H1 (cell line): ENCODE results near the gene RAB26. TPM values are rescaled to one million over a fixed set of nuclear protein-coding genes. Genes with fewer than 3 reads are reported as not detected.

Experiments used
- CTCF ChIA-PET: fragments of 300-600 bp; sonication (Branson Sonifier 250); formaldehyde crosslinking; loops from one replicate; lab custom pipeline; 2021; ENCODE audit not compliant: partially characterized antibody; lab: Charles Lee
- POLR2A ChIA-PET: fragments of 300-600 bp; sonication (Branson Sonifier 250); formaldehyde crosslinking; loops from one replicate; lab custom pipeline; 2021; ENCODE audit warnings: inconsistent platforms; ENCODE audit not compliant: partially characterized antibody; lab: Charles Lee
- DNase-seq, 2 experiments: peaks; one replicate each; pipeline versions ENCODE4 v3.0.0 to v3.0.0-alpha.2; 2010 to 2022; ENCODE audit warnings: low spot score in 2 of 2, low read depth in 1 of 2, mixed read lengths in 1 of 2
- FAIRE-seq: peaks from 2 replicates; lab custom pipeline; 2011; peaks lifted over from hg19 to GRCh38; lab: Jason Lieb, UNC
- H2AFZ ChIP-seq: 2 replicates; pipeline ENCODE4 v1.8.1; 2012; ENCODE audit warnings: low read length, inconsistent platforms
- H2AK5ac ChIP-seq: 2 replicates; pipeline ENCODE4 v1.6.1; 2013; ENCODE audit warnings: low read depth, low read length
- H2BK120ac ChIP-seq: replicated peaks from 2 replicates; pipeline ENCODE3; 2013; ENCODE audit warnings: low read depth, low read length, inconsistent platforms
- H2BK12ac ChIP-seq: 2 replicates; pipeline ENCODE4 v1.6.1; 2013; ENCODE audit warnings: low read depth, low read length
- H2BK15ac ChIP-seq: 2 replicates; pipeline ENCODE4 v1.6.1; 2013; ENCODE audit warnings: low read length
- H2BK20ac ChIP-seq: 2 replicates; pipeline ENCODE4 v1.6.1; 2013; ENCODE audit warnings: low read length
- H2BK5ac ChIP-seq: 2 replicates; pipeline ENCODE4 v1.6.1; 2013; ENCODE audit warnings: low read depth, low read length
- H3K14ac ChIP-seq: 2 replicates; pipeline ENCODE4 v1.6.1; 2013; ENCODE audit warnings: inconsistent platforms; ENCODE audit not compliant: insufficient read length
- H3K18ac ChIP-seq: 2 replicates; pipeline ENCODE4 v1.6.1; 2013; ENCODE audit warnings: low read length; ENCODE audit errors: extremely low read depth
- H3K23ac ChIP-seq: 2 replicates; pipeline ENCODE4 v1.6.1; 2013; ENCODE audit warnings: inconsistent platforms; ENCODE audit not compliant: insufficient read length
- H3K23me2 ChIP-seq: 2 replicates; pipeline ENCODE4 v1.6.1; 2013; ENCODE audit warnings: low read depth, low read length
- H3K27ac ChIP-seq: 2 replicates; pipeline ENCODE4 v1.6.1; 2011; ENCODE audit warnings: low read depth, low read length, inconsistent platforms
- H3K27me3 ChIP-seq, 4 experiments: replicated peaks in 1 of 4; 1 replicate in 1 of 4; 2 replicates in 3 of 4; pipeline versions ENCODE4 v1.6.1 to v1.8.1; 2011 to 2013; ENCODE audit warnings: low read length in 3 of 4, mild to moderate bottlenecking in 3 of 4, inconsistent platforms in 2 of 4, mixed read lengths in 2 of 4, moderate library complexity in 1 of 4; ENCODE audit not compliant: control insufficient read depth in 3 of 4, insufficient read depth in 3 of 4; ENCODE audit errors: extremely low read depth in 1 of 4
- H3K36me3 ChIP-seq, 4 experiments: 2 replicates each; pipeline versions ENCODE4 v1.6.1 to v1.8.1; 2011 to 2013; ENCODE audit warnings: mild to moderate bottlenecking in 4 of 4, low read length in 3 of 4, moderate library complexity in 2 of 4, control low read depth in 1 of 4, inconsistent platforms in 1 of 4; ENCODE audit not compliant: insufficient read depth in 4 of 4, control insufficient read depth in 2 of 4
- H3K4ac ChIP-seq: replicated peaks from 2 replicates; pipeline ENCODE3; 2013; ENCODE audit warnings: low read length, low read depth, mixed read lengths, inconsistent platforms; ENCODE audit not compliant: insufficient read length
- H3K4me1 ChIP-seq, 4 experiments: replicated peaks in 1 of 4; 1 replicate in 1 of 4; 2 replicates in 3 of 4; pipeline versions ENCODE4 v1.6.1 to v1.8.1; 2011 to 2013; ENCODE audit warnings: low read length in 3 of 4, inconsistent platforms in 2 of 4, mixed read lengths in 1 of 4; ENCODE audit not compliant: insufficient read depth in 4 of 4, control insufficient read depth in 3 of 4
- H3K4me2 ChIP-seq, 2 experiments: 2 replicates each; pipeline versions ENCODE4 v1.6.1 to v1.8.1; 2011 to 2013; ENCODE audit warnings: low read depth in 2 of 2, low read length in 2 of 2, control low read depth in 1 of 2, inconsistent platforms in 1 of 2, mild to moderate bottlenecking in 1 of 2; ENCODE audit not compliant: insufficient read depth in 1 of 2
- H3K4me3 ChIP-seq, 4 experiments: fragments of 200-600, 300-600 bp in 1 of 4; sonication (generic), shearing (Covaris generic), sonication (Bioruptor Twin) in 1 of 4; 2 replicates each; pipeline versions ENCODE4 v1.5.1 to v1.8.1; 2011 to 2016; ENCODE audit warnings: low read length in 4 of 4, low read depth in 3 of 4, control low read depth in 2 of 4, inconsistent platforms in 2 of 4, mild to moderate bottlenecking in 2 of 4, mixed read lengths in 1 of 4, moderate library complexity in 1 of 4; ENCODE audit not compliant: insufficient read depth in 2 of 4; ENCODE audit errors: extremely low read depth in 1 of 4
- H3K56ac ChIP-seq: replicated peaks from 2 replicates; pipeline ENCODE3; 2013; ENCODE audit warnings: low read depth, mild to moderate bottlenecking, mixed read lengths, low read length, inconsistent platforms; ENCODE audit not compliant: insufficient read length
- H3K79me1 ChIP-seq: 2 replicates; pipeline ENCODE4 v1.6.1; 2013; ENCODE audit warnings: low read depth, low read length, control low read depth
- H3K79me2 ChIP-seq, 2 experiments: 2 replicates each; pipeline versions ENCODE4 v1.6.1 to v1.8.1; 2012 to 2013; ENCODE audit warnings: low read length in 2 of 2, mild to moderate bottlenecking in 2 of 2, inconsistent platforms in 1 of 2; ENCODE audit not compliant: insufficient read depth in 2 of 2, control insufficient read depth in 1 of 2
- H3K9ac ChIP-seq, 4 experiments: replicated peaks in 1 of 4; 1 replicate in 1 of 4; 2 replicates in 3 of 4; pipeline versions ENCODE4 v1.6.1 to v1.8.1; 2011 to 2013; ENCODE audit warnings: low read depth in 3 of 4, low read length in 3 of 4, control low read depth in 2 of 4, mild to moderate bottlenecking in 2 of 4, moderate library complexity in 2 of 4, inconsistent platforms in 1 of 4; ENCODE audit errors: extremely low read depth in 1 of 4
- H3K9me3 ChIP-seq, 2 experiments: 2 replicates each; pipeline versions ENCODE4 v1.6.1 to v1.8.1; 2012 to 2013; ENCODE audit warnings: mild to moderate bottlenecking in 2 of 2, moderate library complexity in 2 of 2, control low read depth in 1 of 2, inconsistent platforms in 1 of 2, low read depth in 1 of 2, low read length in 1 of 2, mixed read lengths in 1 of 2; ENCODE audit not compliant: insufficient read depth in 2 of 2
- H4K20me1 ChIP-seq, 2 experiments: replicated peaks in 1 of 2; 2 replicates each; pipeline versions ENCODE3 to v1.8.1; 2011 to 2013; ENCODE audit warnings: inconsistent platforms in 2 of 2, low read length in 2 of 2, mild to moderate bottlenecking in 1 of 2; ENCODE audit not compliant: insufficient read depth in 2 of 2, control insufficient read depth in 1 of 2
- H4K5ac ChIP-seq: 2 replicates; pipeline ENCODE4 v1.6.1; 2013; ENCODE audit warnings: low read length, low read depth, mixed read lengths, inconsistent platforms; ENCODE audit not compliant: insufficient read length
- H4K8ac ChIP-seq: 2 replicates; pipeline ENCODE4 v1.8.0; 2013; ENCODE audit warnings: mild to moderate bottlenecking, moderate library complexity, low read length, inconsistent platforms; ENCODE audit not compliant: insufficient read depth; ENCODE audit errors: extremely low read depth
- H4K91ac ChIP-seq: replicated peaks from 2 replicates; pipeline ENCODE3; 2013; ENCODE audit warnings: low read length, mixed read lengths, inconsistent platforms; ENCODE audit not compliant: insufficient read length
- BACH1 ChIP-seq: IDR thresholded peaks from 2 replicates; pipeline ENCODE4 v1.6.1; 2012; ENCODE audit warnings: low read length, improper control_type of control experiment
- CBX5 ChIP-seq: fragments of 300-800, 300-1000 bp; sonication (generic); IDR thresholded peaks from 2 replicates; pipeline ENCODE4 v1.7.1; 2016; ENCODE audit warnings: antibody characterized with exemption, low read length, low read depth
- CHD1 ChIP-seq: IDR thresholded peaks from 2 replicates; pipeline ENCODE4 v1.6.1; 2012; ENCODE audit warnings: low read depth, low read length, improper control_type of control experiment
- CHD2 ChIP-seq: IDR thresholded peaks from 2 replicates; pipeline ENCODE4 v1.6.1; 2012; ENCODE audit warnings: low read length, improper control_type of control experiment
- KDM1A ChIP-seq: fragments of 200-600, 300-600 bp; sonication (generic); IDR thresholded peaks from 2 replicates; pipeline ENCODE4 v1.7.1; 2016; ENCODE audit warnings: mild to moderate bottlenecking, low read length, borderline replicate concordance
- MAFK ChIP-seq: IDR thresholded peaks from 2 replicates; pipeline ENCODE4 v1.6.1; 2012; ENCODE audit warnings: low read depth, mild to moderate bottlenecking, improper control_type of control experiment, low read length
- WGBS, 2 experiments: shearing (Covaris generic) in 1 of 2; methylation state at CpG; one replicate each; pipeline versions ENCODE4 v1.1.6 to v1.1.7; 2013 to 2015; ENCODE audit warnings: low lambda C conversion rate in 2 of 2, mixed read lengths in 2 of 2, inconsistent platforms in 1 of 2, low coverage in 1 of 2, missing lambda C conversion rate in 1 of 2; ENCODE audit not compliant: insufficient replicate concordance in 2 of 2, insufficient coverage in 1 of 2, insufficient read length in 1 of 2; ENCODE audit errors: extremely low coverage in 1 of 2, missing lambda C conversion rate in 1 of 2; 5-methylcytosine and 5-hydroxymethylcytosine counted together
- polyA plus RNA-seq, 7 experiments: library from polyadenylated mRNA; depleted of rRNA in 3 of 7; stranded (reverse) in 5 of 7; unstranded in 2 of 7; fragments of >200 nt in 5 of 7; fragments of 200-250 nt in 2 of 7; gene quantifications; 1 replicate in 5 of 7; 2 replicates in 1 of 7; 4 replicates in 1 of 7; pipeline versions ENCODE4 v1.2.1 to v1.2.3, GENCODE V29; 2011 to 2013; ENCODE audit warnings: missing spikeins in 2 of 7, mixed read lengths in 2 of 7
- total RNA-seq: library from RNA; stranded (reverse); fragmentation: NEBNext Ultra II Directional; extraction: Animal tissue kit (Norgen Biotek cat#: 25700); gene quantifications from 2 replicates; pipeline ENCODE4 v1.2.1, GENCODE V29; 2021

RAB26 gene
- total and polyA plus RNA-seq, 2 of the 8 experiments (the other 6 are each of a cell fraction or from before 2014, with no cell fraction given): 4.3 to 5.4 TPM

DNA sequence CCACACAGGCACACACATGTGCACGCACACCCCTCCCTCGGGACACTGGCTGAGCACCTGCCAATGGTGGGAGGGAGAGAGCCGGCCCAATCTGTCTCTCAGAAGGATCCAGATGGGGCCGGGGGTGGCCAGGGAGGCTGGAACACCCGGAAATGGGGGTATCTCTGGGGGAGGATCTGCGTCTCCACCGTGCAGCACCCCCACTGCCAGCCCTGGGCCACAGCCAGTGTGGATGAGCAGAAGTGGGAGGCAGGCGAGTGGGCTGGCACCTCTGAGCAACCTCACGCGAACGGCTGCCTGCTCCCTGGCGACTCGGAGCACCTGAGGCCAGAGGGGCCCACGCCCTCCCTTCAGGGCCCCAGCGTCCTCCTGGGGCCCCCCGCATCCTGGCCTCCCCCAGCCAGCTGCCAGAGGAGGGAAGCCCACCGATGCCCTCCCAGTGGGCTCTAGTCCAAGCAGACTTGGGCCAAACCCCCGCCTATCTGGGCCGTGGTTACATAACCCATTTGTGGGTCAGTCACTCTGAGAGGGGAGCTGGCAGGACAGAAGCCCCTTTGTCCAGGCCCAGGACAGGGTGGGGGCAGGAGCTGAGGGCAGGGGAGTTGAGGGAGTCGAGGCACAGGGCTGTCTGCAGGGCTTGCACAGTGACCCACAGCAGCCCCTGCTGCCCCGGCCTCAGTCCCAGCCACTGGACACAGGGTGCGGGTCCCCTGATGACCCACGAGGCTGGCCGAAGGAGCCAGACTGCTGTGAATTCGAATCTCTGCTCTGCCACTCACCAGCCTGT, 42.4 kb downstream of the RAB26 start:
- H3K79me1 ChIP-seq: no peaks in the 10 kb centered on the region
- no peak overlapping the region for H4K5ac ChIP-seq
- POLR2A ChIA-PET: interaction anchor here (0.7 to 2.4 kb wide), 13 partner anchors 8 to 198 kb away, joined by 3 to 12 read pairs (median 4); partner anchors contain the start of genes BRICD5, E4F1, ECI1 and PGP
- H2BK12ac ChIP-seq: no peak overlapping the region
- H2BK120ac ChIP-seq: no peak overlapping the region
- H3K27ac ChIP-seq: no peak overlapping the region
- no peak overlapping the region for H3K56ac ChIP-seq
- H2AFZ ChIP-seq: no peak overlapping the region
- no peak overlapping the region for H4K91ac ChIP-seq
- no peak overlapping the region for H3K4me3 ChIP-seq
- H2AK5ac ChIP-seq: no peak overlapping the region
- H2BK15ac ChIP-seq: no peak overlapping the region
- no peak overlapping the region; a peak in 1 of 7 replicates for H3K9ac ChIP-seq
- CTCF ChIA-PET: no interaction called here
- H2BK20ac ChIP-seq: no peak overlapping the region
- H3K18ac ChIP-seq: no peak overlapping the region
- H3K4me2 ChIP-seq: no peak overlapping the region
- no peaks in the 10 kb centered on the region for H3K79me2 ChIP-seq
- H4K8ac ChIP-seq: no peak overlapping the region
- peaks cover 4 to 11% of the 10 kb centered on the region in 2 experiments for H4K20me1 ChIP-seq
- H2BK5ac ChIP-seq: no peak overlapping the region
- H3K23ac ChIP-seq: no peak overlapping the region
- H3K4me1 ChIP-seq: peaks cover 0 to 9% (median 3%) of the 10 kb centered on the region in 4 experiments; a peak in 4 of 7 replicates
- 94% methylated on average over 20 of the region's 25 CpGs; no CpG with 5 or more reads in 1 of the 2 experiments for WGBS, 2 experiments
- H3K4ac ChIP-seq: no peak overlapping the region
- no peak overlapping the region for H3K14ac ChIP-seq
- H3K9me3 ChIP-seq: no peaks in the 10 kb centered on the region
- no peak for DNase-seq
- no peaks in the 10 kb centered on the region for H3K36me3 ChIP-seq
- H3K23me2 ChIP-seq: peaks cover 4% of the 10 kb centered on the region; the same call in 1 of the 2 replicates
- H3K27me3 ChIP-seq: peaks cover 0 to 7% (median 3%) of the 10 kb centered on the region in 4 experiments; a peak in 4 of 7 replicates
- no peak for FAIRE-seq
- no peak for TF ChIP-seq MAFK
- no peak for TF ChIP-seq CHD2
- no peak for TF ChIP-seq BACH1
- TF ChIP-seq KDM1A: no peak
- TF ChIP-seq CBX5: no peak
- no peak for TF ChIP-seq CHD1
